ENCODE data around the gene SLC38A2.

SLC38A2 gene

GRCh38 chr12:46391630-46392029 lies 19.1 kb upstream of the SLC38A2 start:
- no peak for DNase-seq

GRCh38 chr12:46390881-46391280 lies 18.3 kb upstream of the SLC38A2 start:
- no peak for DNase-seq

DNA sequence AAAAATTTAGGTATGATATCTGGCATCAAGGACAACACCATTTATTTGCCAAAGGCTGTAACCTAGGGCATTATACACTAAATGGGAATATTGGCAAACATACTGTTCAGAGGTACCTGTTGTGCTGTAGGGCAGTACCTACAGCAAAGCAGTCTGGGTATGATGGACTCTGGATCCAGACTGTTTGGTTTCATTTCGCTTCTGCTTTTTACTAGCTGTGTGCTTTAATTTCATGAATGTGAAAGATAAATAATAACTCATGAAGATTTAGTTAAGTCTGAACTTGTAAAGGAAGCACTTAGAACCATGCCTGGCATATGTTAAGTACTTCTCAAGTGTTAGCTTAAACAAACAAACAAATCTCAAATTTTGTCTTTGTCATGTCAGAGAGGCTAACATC lies 17.7 kb upstream of the SLC38A2 start:
- DNase-seq: no peak

DNA sequence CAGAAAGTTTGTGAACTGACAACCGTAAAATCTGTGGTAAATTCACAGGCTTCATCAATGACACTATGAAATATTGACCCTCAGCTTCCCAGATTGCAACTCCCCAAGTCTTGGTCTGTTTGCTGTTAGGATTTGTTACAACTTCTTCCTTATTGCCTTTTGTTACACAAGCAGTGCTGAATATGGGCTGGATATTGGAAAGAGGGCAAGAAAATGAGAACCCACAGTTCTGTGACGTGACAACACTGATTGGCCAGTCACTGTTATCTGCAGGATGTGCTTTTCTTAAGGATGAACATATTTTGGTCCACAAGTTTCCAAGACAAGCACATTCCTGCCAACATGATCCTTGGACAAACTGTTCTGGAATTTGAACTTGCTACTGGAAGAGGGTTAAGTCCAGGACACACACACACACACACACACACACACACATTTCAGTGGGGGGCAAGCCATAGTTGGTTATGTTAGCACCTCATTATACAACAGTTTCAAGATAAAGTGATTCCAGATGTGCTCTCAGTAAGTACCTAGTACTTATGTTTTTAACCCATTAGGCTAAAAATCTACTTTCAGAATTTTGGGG lies 16.6 kb upstream of the SLC38A2 start:
- DNase-seq: no peak

DNA sequence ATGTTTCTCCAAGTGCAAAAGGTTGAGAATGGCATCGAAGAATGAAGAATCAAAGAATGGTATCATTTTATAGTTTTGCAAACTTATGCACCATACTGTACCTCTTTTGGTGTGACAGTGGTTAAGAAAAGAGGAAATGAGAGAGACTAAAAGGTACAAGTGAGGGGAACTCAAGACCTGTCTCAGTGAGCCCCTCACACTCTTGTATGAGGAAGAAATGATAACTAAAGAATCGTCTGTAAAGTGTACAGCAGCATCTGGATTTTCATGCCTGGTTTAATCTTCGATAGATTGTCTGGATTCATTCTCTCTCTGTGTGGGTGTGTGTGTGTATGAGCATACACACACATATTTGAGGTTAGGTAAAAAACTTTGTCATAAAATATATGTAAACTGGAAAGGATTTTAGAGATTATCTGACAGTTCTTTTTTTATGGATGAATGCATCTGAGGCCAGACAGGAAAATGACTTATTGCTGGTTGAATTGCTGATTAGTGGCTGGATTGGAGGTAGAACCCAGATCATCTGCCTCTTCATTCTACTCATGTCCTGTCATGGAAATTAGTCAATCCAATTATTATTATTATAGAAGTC lies 16.0 kb upstream of the SLC38A2 start:
- no peak for DNase-seq

DNA sequence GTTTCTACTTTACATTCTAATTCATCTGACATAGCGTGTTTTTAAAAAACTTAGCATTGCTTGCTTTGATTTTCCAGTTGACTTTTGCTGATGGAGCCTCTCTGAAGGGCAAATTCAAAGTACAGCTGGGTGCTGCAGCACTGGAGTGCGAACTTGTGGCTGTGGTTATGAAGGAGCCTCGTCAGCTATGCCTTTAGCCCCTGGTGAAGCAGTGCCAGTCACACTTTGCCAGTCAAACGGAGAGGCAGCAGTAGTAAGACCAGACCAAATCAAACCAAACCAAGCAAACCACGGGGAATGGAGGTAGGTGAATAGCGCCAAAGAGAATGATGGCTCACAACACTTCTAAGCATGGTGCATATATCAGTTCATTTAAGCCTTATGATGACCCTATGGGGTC lies 15.1 kb upstream of the SLC38A2 start:
- no peak for DNase-seq

DNA sequence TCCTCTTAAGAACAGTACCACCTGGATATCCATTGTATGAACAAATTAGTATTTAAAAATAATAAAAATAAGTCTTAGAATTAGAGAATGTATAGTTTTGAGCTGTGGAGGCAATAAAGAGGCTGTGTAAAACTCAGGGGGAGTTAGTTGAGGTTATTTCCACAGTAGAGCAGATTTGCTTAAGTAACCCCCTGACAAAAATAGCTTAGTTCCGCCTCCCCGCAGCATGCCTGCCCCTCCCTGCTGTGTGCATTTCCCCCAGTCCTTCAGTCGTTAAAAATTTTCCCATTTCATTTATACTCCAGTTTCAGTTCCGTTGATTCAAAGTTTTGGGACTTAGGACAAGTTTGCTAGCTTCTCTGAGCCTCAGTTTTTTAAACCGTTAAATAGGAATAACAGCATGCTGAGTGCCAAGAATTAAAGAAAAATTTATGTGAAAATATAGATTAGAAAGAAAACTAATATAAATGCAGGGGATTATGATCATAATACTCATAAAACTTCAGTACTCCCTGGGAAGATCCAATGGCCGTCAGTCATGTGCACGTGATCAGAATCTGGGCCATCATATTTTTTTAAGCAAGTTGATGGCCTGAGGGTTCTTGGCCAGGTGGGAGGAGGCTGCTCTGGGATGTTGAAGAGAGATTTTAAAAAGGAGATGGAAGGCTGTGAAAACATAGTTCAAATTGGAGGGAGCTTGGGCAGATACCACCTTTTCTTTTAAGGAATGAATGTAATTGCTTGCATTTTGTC lies 14.5 kb upstream of the SLC38A2 start:
- DNase-seq: peak; percentile 30

GRCh38 chr12:46386360-46386867 lies 13.8 kb upstream of the SLC38A2 start:
- no peak for DNase-seq

DNA sequence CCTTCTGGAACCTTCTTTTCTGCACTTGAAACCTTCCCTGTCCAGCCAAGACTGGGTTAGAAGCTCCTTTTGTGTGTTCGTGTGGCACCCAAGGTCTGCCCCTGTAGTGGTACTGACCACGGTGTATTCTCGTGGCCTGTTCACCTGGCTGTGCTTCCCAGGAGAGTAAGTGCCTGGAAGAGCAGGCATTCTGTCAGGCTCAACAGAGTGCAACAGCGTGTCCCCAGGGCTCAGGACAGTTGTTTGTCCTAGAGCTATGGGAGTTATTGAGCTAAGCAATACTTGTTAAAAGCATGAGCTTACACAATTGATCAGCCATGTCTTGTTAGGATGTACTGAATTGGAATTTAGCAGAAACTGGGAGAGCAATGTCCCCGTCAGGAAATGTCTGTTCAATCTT lies 12.9 kb upstream of the SLC38A2 start:
- no peak for DNase-seq

DNA sequence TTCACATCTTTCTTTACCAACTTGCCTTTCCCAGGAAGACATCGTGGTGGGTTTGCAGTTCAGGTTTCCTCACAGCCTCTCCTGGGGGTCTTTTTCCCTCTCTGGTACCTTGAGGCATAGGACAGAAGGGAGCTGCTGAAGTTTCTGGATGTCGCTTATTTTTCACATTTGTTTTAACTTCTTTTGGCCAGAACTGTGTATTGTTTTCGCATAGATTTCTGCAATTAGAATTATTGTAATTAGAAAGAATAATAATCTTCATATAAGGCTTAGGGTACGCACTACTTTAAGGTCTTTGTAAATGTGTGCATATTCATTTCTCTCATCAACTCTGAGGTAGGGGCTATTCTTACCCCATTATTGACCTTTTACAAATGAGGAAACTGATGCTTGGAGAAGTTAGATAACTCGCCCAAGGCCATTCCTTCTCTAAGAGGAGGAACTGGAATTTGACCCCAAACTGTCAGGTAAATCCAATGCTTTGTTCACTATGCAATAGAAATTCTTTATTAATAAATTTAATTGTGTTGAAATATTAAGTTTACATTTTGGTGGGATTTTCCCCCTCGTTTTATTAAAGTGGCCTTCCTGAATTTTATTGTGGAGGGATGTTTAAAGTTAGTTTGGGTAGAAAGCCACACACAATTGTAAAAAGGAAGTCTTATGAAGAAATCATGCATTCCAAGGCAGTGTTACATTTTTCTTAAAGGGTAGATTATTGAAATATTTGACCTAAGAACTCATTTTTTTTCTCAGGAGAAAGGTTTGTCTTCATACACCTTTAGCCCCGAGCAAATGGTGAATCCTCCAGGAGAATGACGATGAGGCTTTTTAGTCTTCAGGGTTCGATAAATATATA lies 12.1 kb upstream of the SLC38A2 start:
- DNase-seq: no peak

DNA sequence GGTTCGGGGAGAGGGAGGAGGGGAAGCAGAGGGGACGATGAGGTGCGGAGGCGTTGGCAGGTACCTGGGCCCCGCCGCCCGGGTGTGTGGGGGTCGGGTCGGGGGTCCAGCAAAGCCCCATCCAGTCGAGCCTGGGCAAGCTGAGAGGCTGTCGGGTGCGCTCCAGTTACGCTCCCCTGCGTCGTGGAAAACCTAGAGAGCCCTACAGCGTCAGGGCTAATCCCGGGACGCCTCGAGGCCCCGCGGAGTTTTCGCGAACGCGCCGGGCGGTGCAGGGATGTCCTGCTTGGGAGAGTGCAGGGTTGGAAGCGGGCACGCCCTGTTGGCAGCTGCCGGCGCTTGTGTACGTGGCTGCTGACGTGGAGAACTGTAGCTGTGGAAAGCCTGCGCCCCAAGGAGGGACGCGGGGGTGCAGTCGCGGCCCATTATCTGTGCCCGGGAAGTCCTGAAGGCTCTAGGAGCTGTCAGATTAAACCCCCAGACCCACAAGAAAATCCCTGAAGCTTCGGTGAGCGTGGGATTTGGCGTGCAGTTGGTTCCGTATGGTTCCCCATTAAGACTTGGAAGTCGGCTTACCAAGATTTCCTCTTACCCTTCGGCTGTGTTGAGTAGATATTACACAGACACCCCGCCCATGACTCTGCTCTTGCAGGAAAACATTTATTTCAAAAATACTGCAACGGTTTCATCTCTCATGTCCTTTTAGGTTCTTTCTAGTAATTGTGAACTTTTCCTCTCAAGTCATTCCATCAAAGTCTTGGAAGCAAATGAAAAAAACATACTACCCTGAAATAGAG lies 11.3 kb upstream of the SLC38A2 start:
- DNase-seq: peak; percentile 90

DNA sequence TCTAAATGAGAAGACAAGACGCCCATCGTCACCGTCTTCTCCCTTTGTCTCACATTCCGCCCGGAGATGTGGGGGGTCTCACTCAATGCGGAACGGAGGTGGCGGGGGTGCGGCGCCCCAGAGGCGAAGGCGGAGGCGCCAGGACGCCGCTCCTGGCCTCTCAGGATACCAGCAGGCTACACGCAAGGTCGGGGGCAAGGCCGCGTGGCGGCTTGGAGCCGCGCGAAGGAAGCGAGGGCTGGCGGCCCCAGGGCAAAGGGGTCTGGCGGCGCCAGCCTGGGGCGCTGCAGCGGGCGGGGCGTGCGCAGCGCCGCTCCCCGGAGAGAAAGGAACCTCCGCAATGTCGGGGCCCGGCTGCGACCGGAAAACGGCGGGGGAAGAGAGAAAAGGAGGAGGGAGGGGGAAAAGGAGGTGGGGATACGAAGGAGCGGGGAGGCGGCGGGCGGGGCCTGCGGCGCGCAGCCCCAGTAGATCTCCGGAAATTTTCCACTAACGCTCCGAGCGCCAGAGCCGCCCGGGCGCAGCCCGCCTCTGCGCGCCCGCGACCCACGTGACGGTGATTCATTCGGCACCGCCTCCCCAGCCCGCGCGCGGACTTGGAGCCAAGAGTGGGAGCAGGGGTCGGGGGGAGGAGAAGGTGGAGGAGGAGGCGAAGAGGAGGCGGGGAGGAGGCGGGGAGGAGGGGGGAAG lies 10.5 kb upstream of the SLC38A2 start:
- DNase-seq: peak; percentile 94

GRCh38 chr12:46382408-46382963 lies 9.9 kb upstream of the SLC38A2 start:
- no peak for DNase-seq

- no peak for DNase-seq
Measured at GRCh38 chr12:46380881-46381280, 8.3 kb upstream of the SLC38A2 start.

DNA sequence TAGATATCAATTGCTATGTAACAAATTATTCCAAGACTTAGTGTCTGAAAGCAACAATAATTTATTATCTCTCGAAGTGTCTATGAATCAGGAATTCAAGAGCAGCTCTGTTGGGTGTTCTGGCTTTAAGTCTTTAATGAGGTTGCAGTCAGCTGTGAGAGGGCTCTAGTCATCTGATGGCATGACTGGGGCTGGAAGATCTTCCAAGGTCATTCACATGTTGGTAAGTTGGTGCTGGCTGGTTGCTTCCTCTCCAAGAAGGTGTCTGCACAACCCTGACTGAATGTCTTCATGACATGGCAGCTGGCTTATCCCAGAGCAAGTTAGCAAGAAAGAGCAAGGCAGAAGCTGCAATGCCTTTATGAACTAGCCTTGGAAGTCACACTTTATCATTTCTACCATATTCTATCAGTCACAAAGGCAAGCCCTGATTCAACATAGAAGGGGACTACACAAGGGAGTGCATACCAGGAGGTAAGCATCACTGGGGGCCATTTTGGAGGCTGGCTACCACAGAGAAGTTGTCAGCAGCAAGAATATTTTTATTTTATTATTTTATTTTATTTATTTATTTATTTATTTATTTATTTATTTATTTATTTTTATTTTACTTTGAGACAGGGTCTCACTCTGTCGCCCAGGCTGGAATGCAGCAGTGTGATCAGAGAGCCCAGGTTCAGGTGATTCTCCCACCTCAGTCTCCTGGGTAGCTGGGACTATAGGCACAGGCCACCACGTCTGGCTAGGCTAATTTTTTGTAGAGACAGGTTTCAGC lies 7.6 kb upstream of the SLC38A2 start:
- peak; percentile 43 for DNase-seq

- peak; percentile 77 for DNase-seq
Measured at GRCh38 chr12:46379352-46379751, 6.8 kb upstream of the SLC38A2 start.

DNA sequence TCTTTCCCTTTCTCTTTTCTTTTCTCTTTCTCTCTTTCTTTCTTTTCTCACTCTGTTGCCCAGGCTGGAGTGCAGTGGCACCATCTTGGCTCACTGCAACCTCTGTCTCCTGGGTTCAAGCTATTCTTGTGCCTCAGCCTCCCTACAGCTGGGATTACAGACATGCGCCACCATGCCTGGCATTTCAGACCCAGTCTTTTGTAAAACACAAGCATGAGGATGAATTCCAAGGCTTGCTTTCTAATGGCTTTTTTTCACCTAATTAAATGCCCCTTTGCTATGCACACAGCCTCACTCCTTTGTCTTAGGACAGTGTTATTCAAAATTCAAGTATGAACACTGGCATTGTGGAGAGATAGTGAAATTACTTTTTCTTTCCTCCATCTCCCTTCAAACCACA lies 6.0 kb upstream of the SLC38A2 start:
- DNase-seq: no peak

- no peak for DNase-seq
Measured at GRCh38 chr12:46377678-46378077, 5.1 kb upstream of the SLC38A2 start.

DNA sequence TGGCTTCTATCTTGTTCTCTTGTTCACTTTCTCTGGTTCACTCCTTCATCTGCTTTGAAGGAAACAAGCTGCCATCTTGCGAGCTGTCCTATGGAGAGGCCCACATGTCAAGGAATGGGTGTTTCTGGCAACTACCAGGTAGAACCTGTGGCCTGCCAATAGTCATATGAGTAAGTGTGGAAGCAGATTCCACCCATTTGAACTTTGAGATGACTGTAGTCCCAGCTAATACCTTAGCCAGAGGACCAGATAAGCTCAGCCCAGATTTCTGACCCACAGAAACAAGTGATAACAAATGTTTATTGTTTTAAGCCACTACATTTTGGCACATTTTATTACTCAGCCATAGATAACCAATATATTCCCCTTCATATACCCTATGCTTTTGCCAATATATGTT lies 4.0 kb upstream of the SLC38A2 start:
- DNase-seq: no peak

DNA sequence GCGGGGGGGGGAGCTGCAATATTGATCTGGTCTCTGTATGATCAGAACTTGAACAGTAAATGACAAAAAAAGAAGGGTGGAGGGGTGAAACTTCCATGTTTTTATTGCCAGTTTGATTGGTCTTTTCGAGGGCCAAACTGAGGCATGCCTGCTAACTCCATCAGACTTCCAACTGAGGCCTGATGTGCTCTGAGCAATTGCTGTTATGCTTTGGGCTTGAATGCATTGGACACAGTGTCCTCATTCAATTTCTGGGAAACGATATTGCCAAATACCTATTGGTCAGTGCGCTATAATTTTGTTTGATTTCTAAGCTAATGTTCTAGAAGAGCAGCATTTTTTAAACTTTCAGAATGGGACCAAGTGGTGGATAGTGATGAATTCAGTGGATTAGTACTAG lies 2.1 kb upstream of the SLC38A2 start:
- DNase-seq: no peak

GRCh38 chr12:46374310-46374709 lies 1.7 kb upstream of the SLC38A2 start:
- no peak for DNase-seq

Measured in hematopoietic multipotent progenitor cell treated with erythropoietin and hydrocortisone succinate and interleukin-3 and kit ligand, for 8 days (in vitro differentiated cells).